Inferior parietal cortex (tissue), 1 donor: ENCODE measurements around the gene SLC6A7.

Experiments used
- DNase-seq: peaks from one replicate; pipeline ENCODE4 v3.0.0-alpha.2; 2016; ENCODE audit errors: extremely low spot score

Gene SLC6A7

DNA sequence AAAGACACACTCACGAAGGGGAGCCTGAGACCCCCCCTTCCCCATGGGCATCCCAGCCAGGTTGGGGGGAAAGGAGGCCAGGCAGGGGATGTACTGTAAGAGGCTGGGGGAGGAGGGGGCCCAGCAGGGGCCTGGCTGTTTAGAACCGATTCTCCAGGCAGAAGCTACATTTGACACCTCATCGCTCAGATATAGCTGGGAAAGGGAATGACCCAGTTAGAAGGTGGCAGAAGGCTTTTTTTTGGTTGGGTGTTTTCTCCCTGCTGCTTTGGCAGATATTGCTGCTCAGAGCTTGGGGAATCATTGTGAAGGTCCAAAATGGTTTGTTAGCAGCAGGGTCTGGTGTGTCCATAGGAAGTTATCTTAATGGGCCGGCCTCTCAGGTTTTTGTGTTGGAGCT, 17.3 kb upstream of the SLC6A7 start:
- DNase-seq = no peak

DNA sequence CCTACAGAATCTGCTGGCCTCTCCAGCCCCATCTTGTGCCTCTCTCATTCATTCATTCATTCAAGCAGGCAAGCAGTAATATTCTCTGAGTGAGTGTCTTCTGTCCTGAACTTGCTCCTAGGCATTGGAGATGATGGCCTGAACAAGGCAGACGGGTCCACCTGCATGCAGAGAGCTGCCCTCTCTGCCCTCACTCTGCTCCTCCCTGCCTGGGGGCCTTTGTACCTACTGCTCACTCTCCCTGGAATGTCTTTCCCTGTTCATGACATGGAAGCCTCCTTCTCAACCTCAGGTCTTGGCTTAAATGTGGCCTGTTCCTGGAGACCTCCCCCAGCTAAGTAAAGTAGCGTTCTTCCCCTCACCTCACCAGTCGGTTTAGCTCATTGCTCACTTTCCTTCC, 16.7 kb upstream of the SLC6A7 start:
- no peak for DNase-seq

- DNase-seq = no peak
Measured at GRCh38 chr5:150174285-150174684, 15.6 kb upstream of the SLC6A7 start.

- no peak for DNase-seq
Measured at GRCh38 chr5:150175076-150175475, 14.8 kb upstream of the SLC6A7 start.

- no peak for DNase-seq
Measured at GRCh38 chr5:150175536-150175935, 14.3 kb upstream of the SLC6A7 start.

GRCh38 chr5:150176745-150177477, 13.0 kb upstream of the SLC6A7 start:
- no peak for DNase-seq

- no peak for DNase-seq
Measured at GRCh38 chr5:150177721-150178120, 12.1 kb upstream of the SLC6A7 start.

GRCh38 chr5:150178262-150178661, 11.6 kb upstream of the SLC6A7 start:
- no peak for DNase-seq

DNA sequence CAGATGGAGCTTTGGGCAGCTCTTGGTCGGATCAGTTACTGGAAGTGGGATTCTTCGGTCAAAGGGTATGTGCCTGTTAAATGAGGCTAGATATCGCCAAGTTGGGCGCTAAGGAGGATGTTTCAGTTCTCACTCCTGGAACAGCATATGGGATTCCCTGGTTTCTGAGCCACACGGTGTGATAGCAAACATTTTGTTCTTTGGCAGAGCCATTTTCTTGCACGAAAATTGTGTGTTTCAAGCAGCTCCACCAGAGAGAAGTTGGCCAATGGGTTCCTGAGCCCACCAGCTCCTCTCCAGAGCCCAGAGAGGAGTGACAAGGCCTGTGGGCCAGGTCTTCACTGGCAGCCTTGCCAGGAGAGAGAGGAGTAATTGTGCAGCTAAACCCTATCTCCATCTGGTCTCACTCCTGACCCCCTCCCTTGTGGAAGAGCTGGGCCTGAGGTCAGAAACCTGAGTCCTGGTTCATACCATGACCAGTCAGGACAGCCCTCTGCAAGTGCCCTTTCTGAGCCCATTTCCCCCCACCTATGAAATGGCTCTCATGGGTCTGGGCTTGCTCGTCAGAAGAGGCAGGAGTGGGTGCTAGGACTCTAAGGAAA, 10.7 kb upstream of the SLC6A7 start:
- DNase-seq = no peak

GRCh38 chr5:150180241-150181026, 9.4 kb upstream of the SLC6A7 start:
- DNase-seq = no peak

- no peak for DNase-seq
Measured at GRCh38 chr5:150181027-150181426, 8.8 kb upstream of the SLC6A7 start.

GRCh38 chr5:150181766-150182545, 7.9 kb upstream of the SLC6A7 start:
- no peak for DNase-seq

DNA sequence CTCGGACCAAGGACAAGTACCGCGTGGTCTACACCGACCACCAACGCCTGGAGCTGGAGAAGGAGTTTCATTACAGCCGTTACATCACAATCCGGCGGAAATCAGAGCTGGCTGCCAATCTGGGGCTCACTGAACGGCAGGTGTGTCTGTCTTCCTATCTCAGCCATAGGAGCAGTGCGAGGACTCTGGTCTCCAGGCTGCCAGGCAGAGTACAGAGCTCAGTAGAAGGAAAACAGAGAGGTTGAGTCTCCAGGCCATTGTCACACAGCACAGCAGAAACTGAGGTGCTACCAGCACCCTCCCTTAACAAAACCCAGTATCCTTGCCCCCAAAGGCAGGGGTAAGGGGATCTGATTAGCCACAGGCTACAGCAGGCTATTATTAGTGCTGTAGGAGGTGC, 7.1 kb upstream of the SLC6A7 start:
- no peak for DNase-seq

GRCh38 chr5:150183436-150183835, 6.4 kb upstream of the SLC6A7 start:
- no peak for DNase-seq

DNA sequence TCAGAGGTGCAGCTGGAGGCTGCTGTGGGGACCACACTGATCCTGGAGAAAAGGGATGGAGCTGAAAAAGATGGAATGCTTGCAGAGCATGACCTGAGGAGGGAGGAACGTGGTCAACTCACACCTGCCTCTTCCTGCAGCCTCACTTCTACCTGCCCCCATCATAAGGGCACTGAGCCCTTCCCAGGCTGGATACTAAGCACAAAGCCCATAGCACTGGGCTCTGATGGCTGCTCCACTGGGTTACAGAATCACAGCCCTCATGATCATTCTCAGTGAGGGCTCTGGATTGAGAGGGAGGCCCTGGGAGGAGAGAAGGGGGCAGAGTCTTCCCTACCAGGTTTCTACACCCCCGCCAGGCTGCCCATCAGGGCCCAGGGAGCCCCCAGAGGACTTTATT, 5.9 kb upstream of the SLC6A7 start:
- DNase-seq = no peak

- DNase-seq = no peak
Measured at GRCh38 chr5:150184990-150185912, 4.6 kb upstream of the SLC6A7 start.

DNA sequence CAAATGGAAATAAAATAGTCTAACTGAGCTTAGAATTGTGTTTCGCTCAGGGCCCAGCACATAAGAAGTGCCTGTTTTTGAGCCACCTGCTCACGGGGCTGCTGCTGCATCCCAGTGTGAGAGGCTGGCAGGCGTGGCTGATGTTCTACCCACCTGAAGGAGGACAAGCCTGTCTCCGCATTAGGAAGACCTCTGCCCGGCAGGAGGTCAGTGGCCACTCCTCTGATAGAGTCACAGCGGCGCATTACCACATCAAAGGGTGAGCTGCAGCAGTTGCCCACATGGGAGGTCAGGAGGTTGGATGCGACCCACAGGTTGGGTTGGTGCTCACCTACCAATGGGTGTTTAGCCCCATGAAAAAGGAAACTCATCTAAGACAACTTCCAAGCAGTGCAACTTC, 3.7 kb upstream of the SLC6A7 start:
- DNase-seq = no peak

DNA sequence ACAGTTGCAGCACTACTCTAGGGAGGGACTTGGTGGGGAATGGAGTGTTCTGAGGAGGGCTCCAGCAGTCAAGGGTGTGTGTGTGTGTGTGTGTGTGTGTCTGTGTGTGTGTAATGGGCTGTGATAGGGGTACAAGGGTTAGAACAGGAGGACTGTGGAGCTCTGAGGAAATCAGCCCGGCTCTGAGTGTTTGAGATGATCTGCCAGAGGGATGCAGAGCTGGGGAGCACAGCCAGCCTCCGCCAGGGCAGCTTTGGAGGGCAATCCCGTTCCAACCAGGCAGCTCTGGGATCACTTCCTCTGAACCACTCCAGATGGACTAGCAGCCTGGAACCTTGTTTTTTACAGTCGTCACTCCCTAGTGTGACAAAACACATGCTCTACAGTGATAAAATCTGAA, 3.0 kb upstream of the SLC6A7 start:
- no peak for DNase-seq

GRCh38 chr5:150188146-150188842, 1.6 kb upstream of the SLC6A7 start:
- no peak for DNase-seq

- DNase-seq = no peak
Measured at GRCh38 chr5:150189326-150189725, 536 bp upstream of the SLC6A7 start.
